Right lung (tissue), 5 donors: ENCODE data around the gene CLCN1. TPM values are rescaled to one million over a fixed set of nuclear protein-coding genes. Genes with fewer than 3 reads are reported as not detected.
"Not testable (repeated sequence)": the region's sequence is repeated elsewhere in the genome, so short reads cannot be mapped to it uniquely, and the experiment has no call there.

Source experiments
- DNase-seq, 2 donors: peaks; one replicate each; pipeline ENCODE4 v3.0.0-alpha.2; 2013
- polyA plus RNA-seq, 5 donors: library from polyadenylated mRNA; unstranded; fragments of 120-200 nt; gene quantifications; one replicate each; pipeline versions ENCODE4 v1.2.1 to v1.2.3, GENCODE V29; 2013; ENCODE audit warnings: inconsistent platforms in 1 of 5, low replicate concordance in 1 of 5; ENCODE audit not compliant: insufficient read length in 5 of 5, insufficient read depth in 1 of 5

Gene CLCN1
- polyA plus RNA-seq, 5 donors, result 0.09 TPM; not detected in 4

DNA sequence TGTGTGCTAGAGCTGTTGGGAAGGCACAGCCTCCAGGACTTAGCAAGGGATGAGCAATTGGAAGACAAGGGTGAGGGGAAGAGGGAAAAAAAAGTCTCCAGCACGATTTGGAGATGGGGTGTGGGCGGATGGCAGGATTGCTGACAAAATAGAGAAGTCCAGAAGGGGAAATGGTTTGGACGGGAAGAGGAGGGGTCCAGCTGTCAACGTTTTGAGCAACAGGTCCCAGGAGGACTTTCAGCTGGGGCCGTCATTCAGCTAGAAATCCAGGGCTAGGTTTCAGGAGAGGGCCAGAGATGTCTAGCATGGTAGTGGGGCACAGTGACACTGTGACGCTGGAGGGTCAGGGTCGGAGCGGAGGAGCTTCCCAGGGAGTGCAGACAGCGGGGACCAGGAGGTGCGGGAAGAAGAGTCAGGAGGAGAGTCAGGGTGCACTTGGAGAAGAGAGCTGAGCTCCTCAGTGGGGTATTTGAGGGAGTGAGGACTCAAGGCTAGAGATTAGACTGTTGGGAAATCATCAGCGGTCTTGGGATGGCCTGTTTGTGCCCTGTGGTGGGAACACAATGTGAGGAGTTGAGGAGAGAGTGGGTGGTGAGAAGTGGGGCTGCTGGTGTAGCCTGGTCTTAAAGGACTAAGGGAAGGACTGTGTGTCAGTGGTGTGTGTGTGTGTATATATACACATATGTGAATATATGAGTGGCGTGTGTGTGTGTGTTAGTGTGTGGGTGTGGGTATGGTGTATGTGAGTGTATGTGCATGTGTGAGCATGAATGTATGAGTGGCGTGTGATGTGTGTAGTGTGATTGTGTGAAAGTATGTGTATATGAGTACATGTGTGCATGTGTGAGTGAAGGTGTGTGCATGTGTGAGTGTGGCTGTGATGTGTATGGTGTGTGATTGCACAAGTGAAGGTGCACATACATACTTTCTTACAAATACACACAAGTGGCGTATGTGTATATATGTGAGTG, 69.0 kb downstream of the CLCN1 start:
- DNase-seq, result no peak

DNA sequence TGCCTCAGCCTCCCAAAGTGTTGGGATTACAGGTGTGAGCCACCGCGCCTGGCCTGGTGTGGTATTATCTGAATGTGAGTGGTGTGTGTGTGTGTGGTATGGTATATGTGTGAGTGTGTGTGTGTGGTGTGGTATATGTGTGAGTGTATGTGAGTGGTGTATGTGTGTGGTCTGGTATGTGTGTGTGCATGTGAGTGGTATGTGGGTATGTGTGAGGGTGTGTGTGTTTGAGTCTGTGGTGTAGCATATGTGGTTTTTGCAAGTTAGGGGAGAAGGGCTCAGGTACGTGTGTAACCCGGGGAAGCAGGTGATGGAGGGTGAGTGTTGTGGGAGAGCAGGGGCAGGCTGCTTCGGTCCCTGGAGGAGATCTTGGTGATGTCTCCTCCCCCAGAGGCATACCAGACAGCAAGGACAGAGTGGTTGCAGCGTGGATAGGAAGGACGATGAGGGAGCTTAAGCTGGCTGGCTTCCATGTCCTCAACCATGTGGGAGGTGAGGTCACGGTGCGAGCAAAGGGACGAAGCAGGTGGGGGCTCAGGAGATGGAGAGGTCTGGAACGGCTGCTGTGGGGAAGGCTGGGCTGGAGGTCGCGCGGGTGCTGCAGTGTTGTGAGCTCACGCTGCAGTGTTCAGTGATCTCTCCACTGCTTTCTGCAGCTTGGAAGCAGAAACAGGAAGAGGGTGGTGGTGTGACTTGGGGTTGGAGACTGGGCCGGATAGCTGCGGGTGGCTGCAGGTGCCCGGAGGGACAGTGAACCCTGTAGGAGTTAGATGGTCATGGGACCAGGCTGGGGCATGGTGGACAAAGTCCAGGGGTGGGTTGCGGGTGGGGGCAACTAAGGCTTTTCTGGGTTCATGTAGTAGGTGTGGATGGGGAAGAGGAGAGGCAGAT, 70.2 kb downstream of the CLCN1 start:
- no peak for DNase-seq

DNA sequence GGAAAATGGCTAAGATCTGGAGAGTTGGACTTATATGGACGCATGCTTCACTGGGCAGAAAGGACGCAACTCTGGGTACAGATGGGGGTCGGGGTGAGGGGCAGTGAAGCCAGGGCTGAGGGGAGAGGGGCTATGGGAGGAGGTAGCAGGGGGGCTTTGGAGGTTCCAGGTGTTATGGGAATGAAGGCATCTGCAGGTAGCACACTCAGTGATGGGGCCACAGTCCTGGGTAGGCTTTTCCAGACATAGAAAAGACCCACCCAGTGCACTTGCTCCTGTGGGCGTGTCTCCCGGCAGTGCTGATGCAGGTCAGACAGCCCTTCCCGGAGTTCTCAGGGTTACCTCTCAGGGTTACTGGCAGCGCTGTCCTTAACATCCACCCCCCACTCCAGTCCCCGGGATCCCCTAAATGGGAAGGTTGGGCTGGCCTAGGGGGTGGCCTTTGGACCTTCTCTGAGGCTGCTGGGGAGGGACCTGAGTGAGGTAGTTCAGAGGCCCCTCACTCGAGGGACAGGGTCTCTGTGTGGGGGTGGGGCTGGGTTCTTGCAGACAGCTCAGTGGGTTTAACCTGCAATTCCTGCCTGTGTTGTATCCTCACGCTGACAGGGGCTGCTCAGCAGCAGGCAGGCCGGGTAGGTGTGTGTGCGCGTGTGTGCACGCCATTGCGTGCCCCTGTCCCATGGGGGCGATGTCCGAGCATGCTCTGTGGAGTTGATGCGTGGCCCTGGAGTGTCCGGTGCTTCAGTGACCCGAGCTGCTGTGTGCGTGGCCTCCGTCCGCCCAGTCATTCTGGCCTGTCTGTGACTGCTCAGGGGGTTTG, 71.5 kb downstream of the CLCN1 start:
- DNase-seq, result no peak

DNA sequence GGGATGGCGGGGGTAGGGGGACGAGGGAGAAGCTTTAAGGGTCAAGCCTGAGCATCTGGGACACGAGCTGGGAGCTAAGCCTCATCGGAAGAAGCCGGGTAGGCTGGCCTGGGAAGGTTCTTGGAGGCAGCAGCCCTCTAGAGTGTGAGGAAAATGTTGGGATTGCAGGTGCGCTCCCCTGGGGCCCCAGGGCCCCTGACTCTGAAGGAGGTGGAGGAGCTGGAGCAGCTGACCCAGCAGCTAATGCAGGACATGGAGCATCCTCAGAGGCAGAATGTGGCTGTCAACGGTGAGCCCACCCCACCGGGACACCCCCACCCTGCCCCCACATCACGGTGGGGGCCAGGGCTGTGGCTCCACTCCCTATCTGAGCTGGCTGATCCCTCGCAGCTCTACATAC, 72.1 kb downstream of the CLCN1 start:
- DNase-seq, result no peak

DNA sequence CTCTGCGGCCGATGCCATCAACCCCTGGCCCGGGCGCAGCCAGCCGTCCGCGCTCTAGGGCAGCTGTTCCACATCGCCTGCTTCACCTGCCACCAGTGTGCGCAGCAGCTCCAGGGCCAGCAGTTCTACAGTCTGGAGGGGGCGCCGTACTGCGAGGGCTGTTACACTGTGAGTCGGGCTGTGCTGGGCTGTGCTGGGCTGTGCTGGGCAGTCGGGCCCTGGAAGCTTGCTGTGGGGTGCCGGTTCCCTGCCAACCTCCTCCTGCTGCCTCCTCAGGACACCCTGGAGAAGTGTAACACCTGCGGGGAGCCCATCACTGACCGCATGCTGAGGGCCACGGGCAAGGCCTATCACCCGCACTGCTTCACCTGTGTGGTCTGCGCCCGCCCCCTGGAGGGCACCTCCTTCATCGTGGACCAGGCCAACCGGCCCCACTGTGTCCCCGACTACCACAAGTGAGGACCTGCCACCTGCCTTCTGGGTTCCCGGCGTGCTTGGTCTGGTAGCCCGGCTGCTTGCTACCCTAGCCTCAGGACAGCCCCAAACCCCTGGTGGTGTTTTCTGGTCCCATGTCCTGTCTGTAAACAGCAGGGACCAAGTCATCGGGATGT, 72.7 kb downstream of the CLCN1 start:
- no peak for DNase-seq

DNA sequence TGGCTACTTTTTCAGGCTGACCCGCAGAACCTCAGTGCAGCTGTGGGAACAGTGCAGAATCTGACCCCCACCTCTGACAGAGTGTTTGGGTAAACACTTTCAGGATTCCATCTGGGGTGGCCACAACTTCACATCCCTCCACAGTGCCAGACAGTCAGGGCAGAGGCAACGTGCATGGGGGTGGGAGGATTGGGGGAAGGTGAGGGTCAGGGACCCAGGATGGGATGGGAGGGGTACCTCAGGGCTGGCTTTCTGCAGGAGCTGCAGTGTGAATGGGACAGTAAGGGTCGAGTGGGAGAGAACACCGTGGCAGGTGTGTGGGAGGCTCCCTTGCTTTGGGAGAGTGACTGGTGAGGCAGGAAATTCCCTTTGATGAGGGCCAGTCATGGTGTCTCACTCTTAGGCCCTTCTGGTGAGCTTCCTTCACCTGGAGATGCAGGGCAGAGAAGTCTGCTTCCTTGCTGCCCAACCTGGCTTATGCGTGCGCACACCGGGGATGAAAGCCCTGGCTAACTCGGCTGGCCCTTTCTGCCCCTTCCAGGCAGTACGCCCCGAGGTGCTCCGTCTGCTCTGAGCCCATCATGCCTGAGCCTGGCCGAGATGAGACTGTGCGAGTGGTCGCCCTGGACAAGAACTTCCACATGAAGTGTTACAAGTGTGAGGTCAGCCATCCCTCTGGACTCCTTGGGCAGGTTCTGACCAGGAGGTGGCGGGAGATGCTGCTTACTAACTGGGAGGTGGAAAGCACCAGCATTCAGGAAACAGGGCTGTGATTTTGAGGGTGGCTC, 73.6 kb downstream of the CLCN1 start:
- DNase-seq, result no peak

DNA sequence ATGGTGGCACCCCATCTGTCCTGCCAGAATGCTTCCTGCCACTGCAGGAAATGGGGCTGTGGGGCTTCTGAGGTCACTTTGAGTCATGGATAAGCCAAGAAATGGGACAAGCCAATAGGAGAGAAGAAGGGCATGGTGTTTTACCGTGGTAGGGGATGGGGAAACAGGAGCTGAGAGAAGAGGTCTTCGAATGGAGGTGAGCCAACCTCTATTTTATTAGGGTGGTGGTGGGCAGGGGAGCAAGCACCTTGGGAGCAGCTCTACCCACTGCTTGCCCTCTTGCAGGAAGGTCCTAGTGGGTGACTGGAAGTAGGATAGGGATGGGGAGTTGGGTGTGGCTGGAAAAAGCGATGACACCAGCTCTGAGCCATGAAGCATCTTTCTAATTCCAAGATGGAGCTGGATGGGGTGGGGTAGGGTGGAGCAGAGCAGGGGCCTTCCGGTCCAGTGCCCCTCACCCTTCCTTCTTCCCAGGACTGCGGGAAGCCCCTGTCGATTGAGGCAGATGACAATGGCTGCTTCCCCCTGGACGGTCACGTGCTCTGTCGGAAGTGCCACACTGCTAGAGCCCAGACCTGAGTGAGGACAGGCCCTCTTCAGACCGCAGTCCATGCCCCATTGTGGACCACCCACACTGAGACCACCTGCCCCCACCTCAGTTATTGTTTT, 74.3 kb downstream of the CLCN1 start:
- DNase-seq, result no peak

DNA sequence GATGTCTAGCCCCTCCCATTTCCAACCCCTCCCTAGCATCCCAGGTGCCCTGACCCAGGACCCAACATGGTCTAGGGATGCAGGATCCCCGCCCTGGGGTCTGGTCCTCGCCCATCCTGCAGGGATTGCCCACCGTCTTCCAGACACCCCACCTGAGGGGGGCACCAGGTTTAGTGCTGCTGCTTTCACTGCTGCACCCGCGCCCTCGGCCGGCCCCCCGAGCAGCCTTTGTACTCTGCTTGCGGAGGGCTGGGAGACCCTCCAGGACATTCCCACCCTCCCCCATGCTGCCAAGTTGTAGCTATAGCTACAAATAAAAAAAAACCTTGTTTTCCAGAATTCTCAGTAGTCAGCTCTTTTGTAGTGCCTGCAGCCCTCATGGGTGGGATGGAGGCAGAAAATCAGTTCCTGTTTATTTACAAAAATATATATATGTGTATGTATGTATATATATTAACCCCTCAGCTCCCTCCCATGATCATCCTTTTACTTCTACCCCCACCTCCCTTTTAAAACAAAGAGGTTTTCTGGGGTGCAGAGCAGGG, 74.9 kb downstream of the CLCN1 start:
- no peak for DNase-seq

DNA sequence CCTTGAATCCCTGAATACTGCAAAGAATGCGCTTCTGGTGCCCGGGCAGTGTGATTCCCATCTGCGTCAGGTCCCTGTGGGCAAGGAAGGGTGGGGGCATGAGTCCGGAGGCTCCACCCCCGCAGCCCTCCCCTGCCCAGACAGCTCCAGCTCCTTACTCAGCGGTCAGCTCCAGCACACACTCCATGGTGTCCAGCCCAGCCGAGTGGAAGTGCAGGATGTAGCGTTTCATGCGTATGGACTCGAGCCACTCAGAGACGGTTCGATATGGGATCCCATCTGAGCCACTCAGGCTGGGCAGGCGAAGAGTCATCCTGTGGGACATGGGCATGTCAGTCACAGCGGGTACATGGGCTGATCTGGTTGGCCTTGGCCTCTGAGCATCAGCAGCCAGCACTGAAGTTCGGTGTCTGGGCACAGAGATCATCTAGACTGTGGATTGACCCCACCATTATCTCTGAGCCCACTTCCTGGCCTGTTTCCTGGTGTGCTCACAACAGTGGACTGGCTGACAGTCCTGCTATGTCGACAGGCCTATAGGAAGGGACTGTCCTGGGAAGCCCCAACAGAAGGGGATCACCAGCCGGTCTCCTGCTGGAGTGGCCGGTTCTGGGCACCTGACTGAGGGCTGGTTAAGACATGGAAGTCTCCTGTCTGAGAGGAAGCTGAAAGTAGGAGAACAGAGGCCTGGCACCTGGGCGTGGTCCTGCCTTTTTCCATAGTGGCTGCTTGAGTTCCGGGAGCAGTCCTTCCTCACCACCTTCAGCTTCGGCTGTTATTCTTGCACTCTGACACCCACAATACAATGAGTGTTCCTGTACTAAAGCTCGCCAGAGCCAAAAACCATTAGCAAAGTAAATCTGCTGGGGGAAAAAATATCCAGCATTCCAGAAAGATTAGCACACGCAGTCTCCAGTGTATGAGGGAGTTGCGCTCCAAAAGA, 75.8 kb downstream of the CLCN1 start:
- no peak for DNase-seq

DNA sequence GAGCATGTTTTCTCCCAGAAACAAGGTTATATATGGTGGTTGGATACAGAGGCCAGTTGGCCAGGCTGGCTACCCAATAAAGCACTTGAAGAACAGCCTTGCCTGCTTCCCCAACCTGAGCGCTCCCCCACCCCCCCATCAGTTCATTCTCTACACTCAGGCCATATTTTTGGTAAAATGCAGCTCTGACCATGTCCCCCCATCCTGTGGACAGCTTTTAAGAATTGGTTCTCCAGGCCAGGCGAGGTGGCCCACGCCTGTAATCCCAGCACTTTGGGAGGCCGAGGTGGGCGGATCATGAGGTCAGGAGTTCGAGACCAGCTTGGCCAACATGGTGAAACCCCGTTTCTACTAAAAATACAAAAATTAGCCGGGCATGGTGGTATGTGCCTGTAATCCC, 76.5 kb downstream of the CLCN1 start:
- DNase-seq, result not testable (repeated sequence)

DNA sequence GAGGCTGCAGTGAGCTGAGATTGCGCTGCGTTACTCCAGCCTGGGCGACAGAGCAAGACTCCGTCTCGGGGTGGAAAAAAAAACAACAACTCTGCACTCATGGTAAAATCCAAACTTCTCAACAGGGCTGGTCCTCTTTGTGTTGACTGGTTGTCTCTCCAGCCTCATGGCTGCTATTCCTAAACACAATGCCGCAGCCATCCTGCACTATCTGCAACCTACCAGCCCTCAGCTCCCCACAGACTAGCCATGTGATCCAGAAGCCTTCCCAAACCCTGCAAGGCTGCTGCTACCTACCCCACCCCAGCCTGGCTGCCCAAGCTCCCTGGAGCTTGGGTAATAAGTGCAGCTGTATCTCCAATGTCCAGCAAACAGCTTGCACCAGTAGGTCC, 77.0 kb downstream of the CLCN1 start:
- no peak for DNase-seq

DNA sequence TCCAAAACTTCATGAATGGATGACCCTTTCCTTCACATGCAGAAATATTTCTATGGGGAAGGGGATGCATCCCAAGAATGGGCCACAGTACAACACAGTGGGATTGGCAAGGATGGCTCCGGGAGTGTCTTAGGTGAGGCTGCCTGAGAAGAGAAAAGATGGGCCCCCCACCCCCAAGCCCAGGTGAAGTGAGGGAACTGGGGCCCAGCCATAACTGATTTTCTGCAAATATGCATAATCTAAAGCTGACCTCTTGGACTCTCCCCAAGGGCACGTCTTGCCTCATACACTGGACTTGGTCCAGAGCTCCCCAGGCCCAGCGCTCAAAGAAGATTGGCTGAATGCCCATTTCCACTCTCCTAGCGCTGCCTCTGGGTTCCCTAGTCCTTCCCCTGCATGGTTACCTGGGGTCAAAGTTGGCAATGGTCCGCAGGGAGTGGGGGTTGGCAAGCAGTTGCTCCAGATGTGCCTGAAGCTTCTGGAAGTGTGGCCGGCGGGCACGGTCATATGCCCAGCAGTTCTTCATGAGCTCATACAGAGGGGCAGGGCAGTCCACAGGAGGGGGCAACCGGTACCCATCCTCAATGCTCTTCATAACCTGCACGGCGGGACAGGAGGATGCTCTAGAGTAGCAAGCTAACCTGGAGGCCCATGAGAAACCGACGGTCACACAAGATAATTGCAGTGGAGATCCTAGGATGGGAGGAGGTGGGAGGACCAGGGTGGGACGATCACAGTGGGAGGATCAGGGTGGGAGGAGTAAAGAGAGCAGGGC, 77.5 kb downstream of the CLCN1 start:
- peak; percentile 76 to 77 for DNase-seq

DNA sequence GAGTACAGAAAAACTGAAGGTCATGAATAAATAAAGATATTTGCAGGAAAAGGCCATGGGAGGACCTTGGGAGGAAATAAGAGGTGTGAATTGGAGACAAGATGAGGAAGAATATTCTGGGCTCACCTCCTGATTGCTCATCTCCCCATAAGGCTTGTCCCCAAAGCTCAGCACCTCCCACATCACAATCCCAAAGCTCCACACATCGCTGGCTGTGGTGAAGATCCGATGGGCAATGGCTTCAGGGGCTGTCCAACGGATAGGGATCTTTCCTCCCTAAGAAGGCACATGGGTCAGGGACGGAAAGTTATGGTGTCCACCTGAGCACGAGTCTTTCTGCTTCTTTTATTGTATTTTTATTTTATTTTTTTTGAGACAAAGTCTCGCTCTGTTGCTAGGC, 78.2 kb downstream of the CLCN1 start:
- DNase-seq, result no peak

DNA sequence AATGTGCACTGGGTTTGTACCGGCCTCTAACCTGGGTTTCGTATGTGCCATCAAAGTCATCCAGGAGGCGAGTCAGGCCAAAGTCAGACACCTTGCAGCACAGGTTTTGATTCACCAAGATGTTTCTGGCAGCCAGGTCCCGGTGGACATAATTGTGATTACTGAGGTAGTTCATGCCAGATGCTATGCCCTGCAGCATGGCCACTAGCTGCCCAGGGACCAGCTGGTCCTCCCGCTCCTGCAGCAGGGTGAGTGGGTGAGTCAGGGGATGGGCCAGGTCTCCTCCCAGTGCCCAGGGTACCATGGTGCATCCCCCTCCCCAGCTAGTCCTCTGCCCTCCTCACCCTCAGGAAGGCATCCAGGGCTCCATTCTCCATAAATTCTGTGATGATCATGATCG, 78.9 kb downstream of the CLCN1 start:
- no peak for DNase-seq

DNA sequence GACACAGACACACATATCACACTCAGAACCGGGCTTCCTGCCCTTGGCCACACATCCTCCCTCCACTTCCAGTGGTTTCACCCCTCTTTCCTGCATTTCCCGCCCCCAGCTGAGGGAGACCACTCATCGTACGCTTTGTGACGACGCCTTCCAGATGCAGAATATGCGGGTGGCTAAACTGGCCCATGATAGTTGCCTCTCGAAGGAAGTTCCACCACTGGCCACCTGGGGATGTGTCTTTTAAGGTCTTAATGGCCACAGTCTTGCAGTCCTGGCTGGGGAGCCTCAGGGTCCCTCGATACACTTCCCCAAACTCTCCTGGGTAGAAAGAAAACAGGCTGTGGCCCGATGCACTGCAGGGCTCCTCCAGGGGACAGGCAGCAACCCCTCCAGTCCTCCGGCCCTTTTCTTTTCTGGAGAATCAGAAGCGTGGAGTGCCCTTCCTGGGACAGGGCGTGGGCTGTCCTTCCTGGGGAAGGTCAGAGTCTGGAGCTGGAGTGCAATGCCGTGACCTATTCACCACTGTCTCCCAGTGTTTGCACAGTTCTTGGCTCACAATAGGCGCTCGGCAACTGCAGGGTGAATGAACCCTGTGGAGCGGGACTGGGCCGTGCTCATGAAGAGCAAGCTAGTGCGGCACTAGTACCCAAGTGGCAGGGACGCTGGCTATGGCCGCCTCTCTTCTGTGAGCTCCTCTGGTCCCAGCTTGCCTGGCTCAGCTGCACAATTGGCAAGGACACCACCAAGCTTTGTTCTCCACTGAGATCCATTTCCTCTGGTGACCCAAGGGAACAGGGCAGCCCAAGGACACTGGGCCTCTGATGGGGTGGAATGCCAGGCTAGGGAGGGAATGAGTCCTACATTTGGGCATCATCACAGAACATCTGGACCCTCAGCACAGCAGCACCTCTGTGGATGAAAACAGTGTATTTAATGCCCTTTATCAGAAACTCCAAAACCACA, 79.6 kb downstream of the CLCN1 start:
- DNase-seq, result no peak

DNA sequence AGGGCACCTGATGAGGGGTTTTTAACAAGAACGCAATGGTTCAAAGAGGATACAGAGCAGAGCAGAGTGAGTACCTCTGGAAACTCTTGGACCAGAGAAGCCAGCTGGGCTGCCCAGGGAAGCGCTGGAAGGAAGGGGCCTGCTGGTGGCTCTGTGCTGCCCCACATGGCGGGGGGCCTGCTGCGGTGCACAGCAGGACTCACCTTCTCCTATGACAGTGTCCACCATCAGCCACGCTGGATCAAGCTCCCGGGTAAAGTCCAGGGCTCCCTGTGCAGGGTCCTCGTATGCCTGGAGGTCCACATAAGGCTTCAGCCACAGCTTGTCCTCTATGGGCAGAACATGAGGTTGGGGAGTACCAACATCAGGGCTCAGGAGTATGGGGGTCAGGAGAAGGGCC, 80.3 kb downstream of the CLCN1 start:
- no peak for DNase-seq
